Subcutaneous adipose tissue (tissue), 4 donors: ENCODE results near the gene LOC101059915. TPM values are rescaled to one million over a fixed set of nuclear protein-coding genes. Genes with fewer than 3 reads are reported as not detected.
"Not testable (repeated sequence)": the region's sequence is repeated elsewhere in the genome, so short reads cannot be mapped to it uniquely, and the experiment has no call there.

Experiments used
- small RNA-seq: library from RNA; depleted of rRNA; stranded (forward); fragments of <200 nt; gene quantifications from one replicate; pipeline ENCODE3, GENCODE V24; 2016
- total RNA-seq, 4 donors: library from RNA; depleted of rRNA; stranded (reverse); fragments of >200 nt; gene quantifications; one replicate each; pipeline ENCODE4 v1.1.0, GENCODE V29; 2016
- TF ChIP-seq, protein P1 (sequence below): fragments of 450-650 bp; IDR thresholded peaks from one replicate; pipeline ENCODE4 v1.5.1; 2016; ENCODE audit warnings: low read depth, mild to moderate bottlenecking, control low read depth, antibody characterized with exemption, moderate library complexity

Gene LOC101059915

DNA sequence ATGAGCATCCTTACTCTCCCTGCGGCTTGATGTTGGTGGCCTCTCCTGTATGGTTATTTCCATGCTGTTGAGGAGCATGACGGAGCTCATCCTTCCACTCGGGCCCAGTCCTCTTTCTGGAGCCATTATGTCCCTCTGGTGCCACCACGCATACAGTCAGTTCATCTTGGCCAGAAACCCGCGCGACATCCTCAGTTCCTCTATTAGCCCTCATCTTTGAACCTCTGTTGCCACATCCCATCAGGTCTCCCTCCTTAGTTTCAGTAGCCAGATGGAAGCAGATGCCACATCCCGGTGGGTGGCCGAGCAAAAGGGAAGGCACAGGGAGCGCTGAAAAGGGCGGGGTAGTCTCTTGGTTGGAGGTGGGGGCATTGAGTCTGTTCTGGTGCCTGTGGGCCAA, 4.6 kb downstream of the LOC101059915 start:
- TF ChIP-seq, protein P1, sequence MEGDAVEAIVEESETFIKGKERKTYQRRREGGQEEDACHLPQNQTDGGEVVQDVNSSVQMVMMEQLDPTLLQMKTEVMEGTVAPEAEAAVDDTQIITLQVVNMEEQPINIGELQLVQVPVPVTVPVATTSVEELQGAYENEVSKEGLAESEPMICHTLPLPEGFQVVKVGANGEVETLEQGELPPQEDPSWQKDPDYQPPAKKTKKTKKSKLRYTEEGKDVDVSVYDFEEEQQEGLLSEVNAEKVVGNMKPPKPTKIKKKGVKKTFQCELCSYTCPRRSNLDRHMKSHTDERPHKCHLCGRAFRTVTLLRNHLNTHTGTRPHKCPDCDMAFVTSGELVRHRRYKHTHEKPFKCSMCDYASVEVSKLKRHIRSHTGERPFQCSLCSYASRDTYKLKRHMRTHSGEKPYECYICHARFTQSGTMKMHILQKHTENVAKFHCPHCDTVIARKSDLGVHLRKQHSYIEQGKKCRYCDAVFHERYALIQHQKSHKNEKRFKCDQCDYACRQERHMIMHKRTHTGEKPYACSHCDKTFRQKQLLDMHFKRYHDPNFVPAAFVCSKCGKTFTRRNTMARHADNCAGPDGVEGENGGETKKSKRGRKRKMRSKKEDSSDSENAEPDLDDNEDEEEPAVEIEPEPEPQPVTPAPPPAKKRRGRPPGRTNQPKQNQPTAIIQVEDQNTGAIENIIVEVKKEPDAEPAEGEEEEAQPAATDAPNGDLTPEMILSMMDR, result no peak

DNA sequence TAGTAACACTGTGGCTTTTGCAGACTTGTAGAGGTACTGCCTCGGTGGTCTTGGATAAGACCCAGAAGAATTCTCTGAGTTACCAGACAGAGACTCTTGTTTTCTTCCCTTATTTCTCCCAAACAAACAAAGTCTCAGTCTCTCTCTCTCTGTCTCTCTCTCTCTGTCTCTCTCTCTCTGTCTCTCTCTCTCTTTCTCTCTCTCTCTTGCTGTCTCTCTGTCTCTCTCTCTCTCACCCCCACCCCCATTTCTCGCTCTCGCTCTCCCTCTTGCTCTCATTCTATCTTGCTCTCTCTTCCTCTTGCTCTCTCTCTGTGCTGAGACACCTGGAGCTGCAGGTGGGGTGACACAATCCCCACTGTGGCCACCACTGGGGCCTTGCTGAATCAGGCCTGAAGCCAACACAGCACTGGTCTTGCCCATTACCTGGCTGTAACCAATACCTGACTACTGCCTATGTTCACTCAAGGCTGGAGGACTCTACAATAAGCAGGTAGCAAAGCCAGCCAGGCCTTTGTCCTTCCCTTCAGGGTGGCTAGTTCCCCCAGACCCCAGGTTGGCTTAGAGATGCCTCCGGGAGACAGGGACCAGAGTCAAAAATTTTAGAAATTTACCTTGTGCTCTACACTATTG, 12.3 kb downstream of the LOC101059915 start:
- TF ChIP-seq, protein P1, result no peak

DNA sequence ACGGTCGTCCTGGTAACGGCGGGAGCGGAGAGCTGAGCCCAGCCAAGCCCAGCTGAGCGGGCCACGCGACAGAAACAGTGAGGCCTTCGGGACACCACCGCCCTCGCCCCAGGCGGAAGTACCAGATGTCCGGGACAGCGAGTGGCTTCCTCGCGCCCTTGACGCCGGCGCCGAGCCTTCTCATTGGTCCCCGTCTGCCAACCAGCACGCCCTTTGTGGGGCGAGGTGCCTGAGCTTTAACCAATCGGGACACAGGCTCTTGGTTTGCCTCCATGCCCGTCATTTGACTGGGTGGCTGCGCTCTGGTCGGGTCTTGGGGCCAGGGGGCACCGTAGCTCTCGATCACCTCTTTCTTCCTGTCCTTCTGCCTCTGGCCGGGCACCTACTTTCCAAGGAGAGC, 50.8 kb downstream of the LOC101059915 start, which contains the start of gene CXorf49:
TSS of gene CXorf49 (minus strand) at position 101 of the 400 bp plus-strand sequence. CDS start 134 bp downstream, outside the sequence.
- TF ChIP-seq, protein P1, result not testable (repeated sequence)

Small RNAs within 50 kb of the gene (small RNA-seq; reads per million reads assigned to genes)
- gene BX276092.4, result not detected

Other genes with a start within 250 kb of the LOC101059915 start
- gene OGT, start 134.4 kb upstream of the LOC101059915 start, total RNA-seq, result 100 to 1,000 TPM; 168 to 233 (median 191) TPM
- gene GCNA, start 89.1 kb upstream of the LOC101059915 start, total RNA-seq, result 1 to 10 TPM; 4.1 to 5.7 (median 5.1) TPM
- gene CXCR3, start 49.0 kb upstream of the LOC101059915 start, total RNA-seq, result not detected
- gene CXorf49, start 50.7 kb downstream of the LOC101059915 start, total RNA-seq, result not detected
- gene CXorf49B, start 95.8 kb downstream of the LOC101059915 start, total RNA-seq, result not detected
- 10 to 100 TPM in 1 of 4 donors, 1 to 10 TPM in 3; 5.6 to 12.2 (median 8.8) TPM for gene NHSL2, start 243.3 kb downstream of the LOC101059915 start, total RNA-seq